Adipocyte (in vitro differentiated cells): ENCODE measurements around the gene STX11.
A peak's percentile ranks its signal among the peaks of the same experiment; 100 is the strongest.

Source experiments
- DNase-seq: peaks from one replicate; pipeline ENCODE4 v3.0.0-alpha.2; 2015; ENCODE audit warnings: low read depth
- H3K27me3 ChIP-seq: replicated peaks from 2 replicates; pipeline ENCODE4 v1.7.0; 2013; ENCODE audit warnings: mild to moderate bottlenecking, low read length, moderate library complexity; ENCODE audit not compliant: control insufficient read depth, insufficient read depth
- H3K36me3 ChIP-seq: 2 replicates; pipeline ENCODE4 v1.7.0; 2013; ENCODE audit warnings: low read length, mild to moderate bottlenecking, moderate library complexity; ENCODE audit not compliant: control insufficient read depth, insufficient read depth, severe bottlenecking
- H3K4me1 ChIP-seq: 2 replicates; pipeline ENCODE4 v1.7.0; 2013; ENCODE audit warnings: mild to moderate bottlenecking, low read length, moderate library complexity; ENCODE audit not compliant: control insufficient read depth, insufficient read depth
- H3K4me3 ChIP-seq: 2 replicates; pipeline ENCODE4 v1.7.0; 2013; ENCODE audit warnings: mild to moderate bottlenecking, low read length, moderate library complexity
- H3K9ac ChIP-seq: 2 replicates; pipeline ENCODE4 v1.7.0; 2013; ENCODE audit warnings: mild to moderate bottlenecking, low read length, moderate library complexity
- H3K9me3 ChIP-seq: 2 replicates; pipeline ENCODE4 v1.7.0; 2013; ENCODE audit warnings: mild to moderate bottlenecking, low read length, moderate library complexity; ENCODE audit not compliant: control insufficient read depth

The STX11 gene

DNA sequence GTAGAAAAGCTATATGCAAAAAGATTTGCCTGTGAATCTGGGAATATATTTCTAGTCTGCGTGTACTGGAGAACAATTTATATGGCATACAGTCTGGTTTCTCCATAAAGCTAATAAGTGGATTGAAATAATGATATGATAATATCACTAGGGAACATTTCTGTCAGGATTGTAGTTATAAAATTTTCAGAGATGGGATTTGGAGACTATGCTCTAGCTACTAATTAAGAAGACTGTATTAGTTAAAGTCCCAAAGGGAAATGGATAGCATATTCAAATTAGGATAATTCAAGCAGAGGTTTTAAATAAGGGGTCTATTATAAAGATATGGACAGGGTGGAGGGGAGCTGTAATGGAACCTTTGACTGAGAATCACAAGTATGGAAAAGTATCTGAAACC is 7.2 kb upstream of the STX11 start:
- H3K27me3 ChIP-seq, result no peaks in the 10 kb centered on the region
- no peak for DNase-seq
- H3K36me3 ChIP-seq, result no peaks in the 10 kb centered on the region
- no peak overlapping the region for H3K4me3 ChIP-seq
- H3K9ac ChIP-seq, result no peak overlapping the region
- peaks cover 12% of the 10 kb centered on the region for H3K4me1 ChIP-seq
- H3K9me3 ChIP-seq, result no peaks in the 10 kb centered on the region

DNA sequence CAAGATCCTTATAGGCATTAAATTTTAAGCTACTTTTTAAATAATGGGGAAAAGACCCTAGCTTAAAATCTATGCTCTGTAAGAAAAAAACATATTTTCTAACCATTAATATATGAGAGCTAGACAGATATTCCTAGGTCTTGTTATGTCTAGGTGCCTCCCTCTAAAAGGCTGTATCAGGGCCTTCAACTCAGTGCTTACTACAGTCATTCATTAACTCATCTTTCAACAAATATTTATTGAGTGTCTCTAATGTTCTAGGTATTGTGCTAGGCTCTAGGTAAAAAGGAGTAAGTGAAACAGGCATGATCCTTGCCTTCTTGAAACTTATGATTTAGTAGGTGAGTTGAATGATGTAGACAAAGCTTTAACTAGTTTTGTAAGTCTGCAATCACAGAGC is 6.4 kb upstream of the STX11 start:
- Histone ChIP-seq H3K4me1 (peaks cover 12% of the 10 kb centered on the region), H3K4me3 (no peak overlapping the region), H3K36me3 (no peaks in the 10 kb centered on the region), H3K27me3 (no peaks in the 10 kb centered on the region), H3K9ac (no peak overlapping the region), H3K9me3 (no peaks in the 10 kb centered on the region)
- no peak for DNase-seq

DNA sequence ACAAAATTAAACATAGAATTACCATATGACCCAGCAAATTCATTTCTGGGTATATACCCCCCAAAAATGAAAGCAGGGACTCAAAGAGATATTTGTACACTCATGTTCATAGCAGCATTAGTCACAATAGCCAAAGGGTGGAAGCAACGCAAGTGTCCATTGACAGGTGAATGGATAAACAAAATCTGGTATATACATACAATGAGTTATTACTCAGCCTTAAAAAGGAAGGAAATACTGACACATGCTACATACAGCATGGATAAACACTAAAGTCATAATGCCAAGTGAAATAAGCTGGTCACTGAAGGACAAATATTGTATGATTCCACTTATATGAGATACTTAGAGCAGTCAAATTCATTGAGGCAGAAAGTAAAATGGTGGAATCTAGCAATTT is 5.3 kb upstream of the STX11 start:
- Histone ChIP-seq H3K9ac (no peak overlapping the region), H3K36me3 (no peaks in the 10 kb centered on the region), H3K27me3 (no peaks in the 10 kb centered on the region), H3K4me1 (peaks cover 17% of the 10 kb centered on the region), H3K4me3 (no peak overlapping the region), H3K9me3 (no peaks in the 10 kb centered on the region)
- no peak for DNase-seq

DNA sequence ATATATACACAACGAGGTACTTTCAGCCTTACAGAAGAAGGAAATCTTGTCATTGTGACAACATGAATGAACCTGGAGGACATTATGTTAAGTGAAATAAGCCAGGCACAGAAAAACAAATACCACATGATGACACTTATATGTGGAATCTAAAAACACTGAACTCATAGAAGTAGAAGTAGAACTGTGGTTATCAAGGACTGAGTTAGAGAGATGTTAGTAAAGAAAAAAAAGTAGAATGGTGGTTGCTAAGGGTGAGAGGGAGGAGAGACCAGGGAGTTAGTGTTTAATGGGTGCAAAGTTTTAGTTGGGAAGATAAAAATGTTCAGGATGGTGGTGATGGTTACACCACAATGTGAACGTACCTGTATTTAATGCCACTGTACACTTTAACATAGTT is 4.8 kb upstream of the STX11 start:
- DNase-seq, result no peak
- Histone ChIP-seq H3K36me3 (no peaks in the 10 kb centered on the region), H3K4me1 (peaks cover 16% of the 10 kb centered on the region), H3K9me3 (no peaks in the 10 kb centered on the region), H3K27me3 (no peaks in the 10 kb centered on the region), H3K4me3 (no peak overlapping the region), H3K9ac (no peak overlapping the region)

DNA sequence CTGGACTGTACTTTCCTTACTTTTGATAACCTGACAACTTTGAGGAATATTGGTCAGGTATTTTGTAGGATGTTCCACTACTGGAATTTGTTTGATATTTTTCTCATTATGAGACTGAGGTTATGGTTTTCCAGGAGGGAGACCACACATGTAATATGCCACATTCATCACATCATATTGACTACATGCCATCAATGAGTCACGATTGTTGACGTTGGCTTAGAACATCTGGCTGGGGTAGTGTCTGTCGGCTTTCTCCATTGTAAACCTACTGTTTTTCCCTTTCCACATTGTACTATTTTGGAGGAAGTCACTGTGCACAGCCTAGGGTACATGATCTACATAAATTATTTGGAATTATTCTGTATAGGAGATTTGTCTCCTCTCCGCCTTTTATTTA is 1.4 kb upstream of the STX11 start:
- H3K36me3 ChIP-seq, result no peaks in the 10 kb centered on the region
- no peak overlapping the region for H3K4me3 ChIP-seq
- peaks cover 10% of the 10 kb centered on the region for H3K4me1 ChIP-seq
- H3K9me3 ChIP-seq, result no peaks in the 10 kb centered on the region
- no peak for DNase-seq
- H3K9ac ChIP-seq, result no peak overlapping the region
- H3K27me3 ChIP-seq, result no peaks in the 10 kb centered on the region

DNA sequence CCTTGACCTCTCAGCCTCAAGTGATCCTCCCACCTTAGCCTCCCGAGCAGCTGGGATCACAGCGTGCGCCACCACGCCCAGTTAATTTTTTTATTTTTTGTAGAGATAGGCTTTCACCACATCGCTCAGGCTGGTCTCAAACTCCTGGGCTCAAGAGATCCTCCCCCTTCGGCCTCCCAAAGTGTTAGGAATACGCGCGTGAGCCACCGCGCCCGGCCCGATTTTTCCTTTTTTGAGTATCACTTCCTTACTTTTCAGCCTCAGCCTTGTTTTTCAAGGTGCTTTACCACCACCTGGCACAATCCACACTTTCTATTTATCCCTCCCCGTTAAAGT is 791 bp upstream of the STX11 start:
- Histone ChIP-seq H3K4me3 (peak overlapping the region; percentile 88), H3K9me3 (no peaks in the 10 kb centered on the region), H3K36me3 (no peaks in the 10 kb centered on the region), H3K27me3 (no peaks in the 10 kb centered on the region), H3K4me1 (peaks cover 10% of the 10 kb centered on the region), H3K9ac (peak overlapping the region; percentile 73)
- DNase-seq, result no peak

DNA sequence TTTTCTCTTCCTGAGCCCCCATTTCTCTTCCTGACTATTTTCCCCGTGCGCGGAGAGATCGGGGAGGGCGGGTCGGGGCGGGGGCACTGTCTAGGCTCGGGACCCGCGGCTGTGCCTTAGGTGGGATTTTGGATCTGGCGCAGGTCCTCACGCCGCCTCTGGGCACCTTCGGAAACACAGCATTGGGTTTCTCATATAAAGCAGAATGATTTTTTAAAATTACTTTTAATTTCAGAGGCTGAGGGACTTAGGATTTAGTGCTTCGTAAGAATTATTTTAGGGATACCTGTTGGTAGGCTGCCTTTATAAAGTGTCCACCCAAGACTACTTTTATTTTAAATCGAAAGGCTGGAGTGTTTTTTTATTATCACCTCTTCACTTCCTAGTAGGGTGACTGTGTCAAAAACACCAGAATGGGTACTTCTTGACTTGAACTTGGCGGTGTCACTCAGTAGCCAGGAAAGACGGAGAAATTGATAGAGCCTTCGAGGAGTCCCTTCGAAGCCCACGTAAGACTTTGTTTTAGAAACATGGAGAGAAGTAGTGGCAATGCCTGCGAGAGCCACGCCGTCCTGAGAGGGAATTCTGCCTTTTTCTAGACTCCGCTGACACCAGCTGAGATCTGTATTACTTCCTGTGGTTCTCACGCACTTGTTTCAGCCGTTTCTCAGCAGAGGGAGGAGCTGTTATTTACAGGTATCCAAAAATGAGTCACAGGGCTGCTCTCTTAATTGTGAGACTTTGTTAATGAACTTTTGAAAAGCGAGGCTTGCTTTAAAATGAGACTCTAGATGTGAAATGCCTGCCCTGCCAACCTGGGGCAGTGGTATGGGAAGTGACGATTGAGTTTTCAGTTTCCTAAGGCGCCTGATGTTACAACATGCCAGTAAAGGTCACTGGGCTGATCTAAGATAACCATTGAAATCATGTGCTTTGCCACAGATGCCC is 667 bp downstream of the STX11 start:
- H3K27me3 ChIP-seq, result no peaks in the 10 kb centered on the region
- H3K4me1 ChIP-seq, result peaks cover 10% of the 10 kb centered on the region
- H3K9me3 ChIP-seq, result no peaks in the 10 kb centered on the region
- peak overlapping the region; percentile 73 for H3K9ac ChIP-seq
- no peaks in the 10 kb centered on the region for H3K36me3 ChIP-seq
- peak; percentile 50 for DNase-seq
- peak overlapping the region; percentile 88 for H3K4me3 ChIP-seq

DNA sequence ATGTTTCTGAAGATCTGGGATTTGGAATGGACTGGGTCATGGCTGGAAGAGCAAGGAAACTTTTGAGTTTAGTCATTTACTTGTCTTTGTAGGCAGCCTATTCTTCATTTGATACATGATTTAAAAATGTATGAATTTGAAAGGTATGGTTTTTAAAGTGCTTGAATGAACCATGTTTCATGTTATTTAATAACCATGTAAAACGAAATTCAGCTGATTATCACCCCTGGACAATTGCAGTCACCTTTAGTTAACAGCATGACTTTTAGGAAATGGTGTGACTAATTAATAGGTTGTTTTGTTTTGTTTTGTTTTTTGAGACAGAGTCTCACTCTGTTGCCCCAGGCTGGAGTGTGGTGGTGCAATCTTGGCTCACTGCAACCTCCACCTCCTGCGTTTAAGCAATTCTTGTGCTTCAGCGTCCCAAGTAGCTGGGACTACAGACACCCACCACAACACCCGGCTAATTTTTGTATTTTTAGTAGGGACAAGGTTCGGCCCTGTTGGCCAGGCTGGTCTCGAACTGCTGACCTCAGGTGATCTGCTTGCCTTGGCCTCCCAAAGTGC is 2.1 kb downstream of the STX11 start:
- no peaks in the 10 kb centered on the region for H3K9me3 ChIP-seq
- H3K4me1 ChIP-seq, result peaks cover 25% of the 10 kb centered on the region
- no peaks in the 10 kb centered on the region for H3K27me3 ChIP-seq
- H3K4me3 ChIP-seq, result no peak overlapping the region
- DNase-seq, result no peak
- no peaks in the 10 kb centered on the region for H3K36me3 ChIP-seq
- H3K9ac ChIP-seq, result no peak overlapping the region

DNA sequence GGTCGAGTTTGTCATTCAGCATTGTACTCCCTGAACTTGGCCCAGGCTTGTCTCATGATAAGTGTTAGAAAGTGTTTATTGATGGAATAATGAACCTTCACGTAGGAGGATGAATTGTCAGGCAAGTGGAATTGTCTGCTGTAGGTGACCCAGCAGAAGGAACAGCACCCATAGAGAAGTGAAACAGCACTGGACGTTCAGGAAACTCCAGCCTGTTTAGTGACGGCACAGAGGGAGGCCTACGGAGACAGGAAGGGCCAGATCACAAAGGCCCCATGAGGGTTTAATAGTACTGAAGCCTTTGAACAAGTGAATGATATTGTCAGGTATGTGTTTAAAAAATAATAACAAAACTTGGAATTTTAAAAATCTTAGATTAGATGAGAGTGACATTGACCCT is 2.9 kb downstream of the STX11 start:
- H3K27me3 ChIP-seq, result no peaks in the 10 kb centered on the region
- no peaks in the 10 kb centered on the region for H3K36me3 ChIP-seq
- H3K4me1 ChIP-seq, result peaks cover 33% of the 10 kb centered on the region
- no peak for DNase-seq
- no peak overlapping the region for H3K9ac ChIP-seq
- H3K9me3 ChIP-seq, result no peaks in the 10 kb centered on the region
- no peak overlapping the region for H3K4me3 ChIP-seq

DNA sequence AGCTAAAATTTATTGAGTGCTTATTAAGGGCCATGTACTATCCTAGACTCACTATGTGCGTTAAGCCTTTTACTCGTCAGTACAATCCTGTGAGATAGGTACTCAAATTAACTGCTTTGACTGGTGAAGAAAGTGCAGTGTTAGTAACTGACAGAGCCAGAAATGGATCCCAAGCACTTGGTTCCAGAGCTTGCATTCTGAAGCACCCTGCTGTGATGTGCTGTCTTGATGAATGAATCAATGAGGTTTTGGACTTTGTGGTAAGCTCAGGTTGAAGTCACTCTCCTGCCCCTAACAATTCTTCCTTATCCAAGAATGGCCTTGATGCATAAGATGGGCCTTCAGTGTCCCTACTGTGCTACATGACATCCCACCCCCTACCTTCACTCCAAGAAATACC is 3.7 kb downstream of the STX11 start:
- no peaks in the 10 kb centered on the region for H3K9me3 ChIP-seq
- no peaks in the 10 kb centered on the region for H3K27me3 ChIP-seq
- DNase-seq, result no peak

DNA sequence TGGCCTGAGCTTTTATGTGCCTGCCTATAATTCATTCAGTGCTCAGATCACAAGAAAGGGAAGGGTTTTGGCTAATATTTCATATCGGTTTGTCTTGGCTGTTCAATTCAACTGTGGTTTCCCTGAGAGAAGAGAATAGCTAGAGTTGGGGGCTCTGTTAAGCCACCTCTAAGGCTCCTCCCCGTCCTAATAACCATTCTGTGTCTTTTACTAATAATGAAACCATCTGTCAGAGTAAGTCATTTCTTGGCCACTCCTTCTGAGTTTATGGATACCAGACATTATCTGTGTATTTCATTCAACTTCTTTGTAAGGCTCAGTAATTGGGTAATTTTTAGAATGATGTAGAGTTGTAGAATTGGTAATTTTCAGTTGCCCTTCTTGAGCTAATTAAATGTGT is 5.2 kb downstream of the STX11 start:
- Histone ChIP-seq H3K9ac (no peak overlapping the region), H3K27me3 (no peaks in the 10 kb centered on the region), H3K36me3 (no peaks in the 10 kb centered on the region), H3K4me1 (peaks cover 36% of the 10 kb centered on the region), H3K4me3 (no peak overlapping the region), H3K9me3 (no peaks in the 10 kb centered on the region)
- no peak for DNase-seq

More for the DNA sequence above, 3.7 kb downstream of the STX11 start:
- no peak overlapping the region for H3K9ac ChIP-seq
- no peaks in the 10 kb centered on the region for H3K36me3 ChIP-seq
- peaks cover 40% of the 10 kb centered on the region for H3K4me1 ChIP-seq
- H3K4me3 ChIP-seq, result no peak overlapping the region
